Parathyroid adenoma (tissue), 2 donors: ENCODE data around the gene PFKL.

Experiments used
- H2AFZ ChIP-seq: fragments of 300-600 bp; sonication (generic); one replicate; pipeline ENCODE4 v1.7.0; 2017; ENCODE audit warnings: antibody characterized with exemption, mild to moderate bottlenecking
- H3K27ac ChIP-seq: fragments of 300-600 bp; sonication (generic); one replicate; pipeline ENCODE4 v1.7.0; 2017
- H3K27me3 ChIP-seq: fragments of 300-600 bp; sonication (generic); one replicate; pipeline ENCODE4 v1.7.0; 2017; ENCODE audit warnings: low read length; ENCODE audit not compliant: control insufficient read depth, insufficient read depth
- H3K36me3 ChIP-seq: fragments of 300-600 bp; sonication (generic); one replicate; pipeline ENCODE4 v1.7.0; 2017; ENCODE audit warnings: low read length; ENCODE audit not compliant: control insufficient read depth, insufficient read depth
- H3K4me1 ChIP-seq: fragments of 300-600 bp; sonication (generic); one replicate; pipeline ENCODE4 v1.7.0; 2017; ENCODE audit warnings: control low read depth
- H3K4me2 ChIP-seq: fragments of 300-600 bp; sonication (generic); one replicate; pipeline ENCODE4 v1.7.0; 2017; ENCODE audit warnings: low read length
- H3K4me3 ChIP-seq: fragments of 300-600 bp; sonication (generic); one replicate; pipeline ENCODE4 v1.7.0; 2017; ENCODE audit warnings: low read depth, low read length
- H3K79me2 ChIP-seq: fragments of 300-600 bp; sonication (generic); one replicate; pipeline ENCODE4 v1.7.0; 2017; ENCODE audit warnings: control low read depth
- H3K9ac ChIP-seq: fragments of 300-600 bp; sonication (generic); one replicate; pipeline ENCODE4 v1.7.0; 2017; ENCODE audit warnings: mild to moderate bottlenecking
- H3K9me3 ChIP-seq: fragments of 300-600 bp; sonication (generic); one replicate; pipeline ENCODE4 v1.7.0; 2017; ENCODE audit warnings: low read length; ENCODE audit not compliant: control insufficient read depth
- CTCF ChIP-seq: fragments of 300-600 bp; sonication (generic); IDR thresholded peaks from one replicate; pipeline ENCODE4 v1.7.0; 2017; ENCODE audit warnings: antibody characterized with exemption, mild to moderate bottlenecking
- donor health status: primary hyperparathyroidism.

The PFKL gene

GRCh38 chr21:44313451-44313850, 13.6 kb downstream of the PFKL start:
- Histone ChIP-seq H3K4me1 (no peaks in the 10 kb centered on the region), H3K9ac (no peak overlapping the region), H3K9me3 (no peaks in the 10 kb centered on the region), H3K4me3 (no peak overlapping the region), H2AFZ (no peak overlapping the region), H3K36me3 (no peaks in the 10 kb centered on the region), H3K27ac (no peak overlapping the region), H3K4me2 (no peak overlapping the region), H3K27me3 (no peaks in the 10 kb centered on the region), H3K79me2 (no peaks in the 10 kb centered on the region)
- TF ChIP-seq CTCF, result no peak

GRCh38 chr21:44314128-44314527, 14.3 kb downstream of the PFKL start:
- H3K36me3 ChIP-seq, result no peaks in the 10 kb centered on the region
- H3K4me1 ChIP-seq, result no peaks in the 10 kb centered on the region
- no peaks in the 10 kb centered on the region for H3K27me3 ChIP-seq
- no peaks in the 10 kb centered on the region for H3K9me3 ChIP-seq
- no peak overlapping the region for H3K27ac ChIP-seq
- no peak for TF ChIP-seq CTCF
- H3K4me3 ChIP-seq, result no peak overlapping the region
- H2AFZ ChIP-seq, result no peak overlapping the region
- no peaks in the 10 kb centered on the region for H3K79me2 ChIP-seq
- no peak overlapping the region for H3K4me2 ChIP-seq
- H3K9ac ChIP-seq, result no peak overlapping the region

DNA sequence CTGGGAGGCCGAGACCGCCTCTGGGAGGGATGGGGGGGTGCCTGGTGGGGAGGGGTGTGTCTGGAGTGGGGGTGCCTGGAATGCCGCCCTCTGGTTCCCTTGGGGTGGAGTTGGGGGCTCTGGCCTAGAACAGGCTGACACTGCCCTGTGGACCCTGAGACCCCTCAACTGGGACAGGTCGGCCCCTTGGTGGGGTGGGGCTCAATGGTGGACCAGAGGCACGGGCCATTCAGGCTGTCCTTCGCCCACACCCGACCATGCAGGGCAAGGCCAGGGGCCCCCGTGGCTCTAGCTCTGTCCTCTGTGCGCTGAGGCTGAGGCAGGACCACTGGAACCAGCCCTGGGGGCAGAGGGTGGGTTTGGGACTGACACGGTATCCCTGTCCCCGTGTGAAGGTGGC, 14.7 kb downstream of the PFKL start:
- Histone ChIP-seq H3K9me3 (no peaks in the 10 kb centered on the region), H3K27me3 (no peaks in the 10 kb centered on the region), H3K27ac (no peak overlapping the region), H3K36me3 (no peaks in the 10 kb centered on the region), H3K4me2 (no peak overlapping the region), H3K9ac (no peak overlapping the region), H3K4me3 (no peak overlapping the region), H3K79me2 (no peaks in the 10 kb centered on the region), H3K4me1 (no peaks in the 10 kb centered on the region), H2AFZ (no peak overlapping the region)
- TF ChIP-seq CTCF, result no peak

GRCh38 chr21:44315691-44316203, 15.9 kb downstream of the PFKL start:
- no peaks in the 10 kb centered on the region for H3K36me3 ChIP-seq
- H3K9ac ChIP-seq, result no peak overlapping the region
- H3K4me1 ChIP-seq, result no peaks in the 10 kb centered on the region

More at GRCh38 chr21:44315691-44316203, 15.9 kb downstream of the PFKL start:
- Histone ChIP-seq H2AFZ (no peak overlapping the region), H3K9me3 (no peaks in the 10 kb centered on the region), H3K79me2 (no peaks in the 10 kb centered on the region), H3K27me3 (no peaks in the 10 kb centered on the region), H3K4me3 (no peak overlapping the region), H3K27ac (no peak overlapping the region), H3K4me2 (no peak overlapping the region)
- no peak for TF ChIP-seq CTCF
